Neural progenitor cell (in vitro differentiated cells): ENCODE data around the gene ZNF273. TPM values are rescaled to one million over a fixed set of nuclear protein-coding genes. Genes with fewer than 3 reads are reported as not detected.
A peak's percentile ranks its signal among the peaks of the same experiment; 100 is the strongest.
"Not testable (repeated sequence)": the region's sequence is repeated elsewhere in the genome, so short reads cannot be mapped to it uniquely, and the experiment has no call there.

ENCODE experiments used
- DNase-seq: peaks from one replicate; pipeline ENCODE4 v3.0.0-alpha.2; 2016; ENCODE audit warnings: low spot score
- H2AFZ ChIP-seq: fragments of 200-600 bp; sonication (generic); replicated peaks from 2 replicates; pipeline ENCODE4 v1.6.1; 2016; ENCODE audit warnings: antibody characterized with exemption
- H3F3A ChIP-seq: fragments of 200-600 bp; sonication (generic); 2 replicates; pipeline ENCODE4 v1.6.1; 2016; ENCODE audit warnings: antibody characterized with exemption, low read depth
- H3K27ac ChIP-seq: fragments of 200-600 bp; sonication (generic); 2 replicates; pipeline ENCODE4 v1.5.1; 2016; ENCODE audit warnings: mild to moderate bottlenecking
- H3K27me3 ChIP-seq: fragments of 200-600 bp; sonication (generic); 2 replicates; pipeline ENCODE4 v1.6.1; 2016; ENCODE audit warnings: mild to moderate bottlenecking, moderate library complexity
- H3K36me3 ChIP-seq: fragments of 200-600 bp; sonication (generic); 2 replicates; pipeline ENCODE4 v1.5.1; 2016
- H3K4me1 ChIP-seq: fragments of 200-600 bp; sonication (generic); 2 replicates; pipeline ENCODE4 v1.6.1; 2016; ENCODE audit warnings: mixed run types
- H3K4me2 ChIP-seq: fragments of 200-600 bp; sonication (generic); 2 replicates; pipeline ENCODE4 v1.6.1; 2016
- H3K4me3 ChIP-seq: fragments of 200-600 bp; sonication (generic); 2 replicates; pipeline ENCODE4 v1.5.1; 2016
- H3K79me2 ChIP-seq: fragments of 200-600 bp; sonication (generic); 2 replicates; pipeline ENCODE4 v1.6.1; 2016; ENCODE audit warnings: low read depth
- H3K9ac ChIP-seq: fragments of 200-600 bp; sonication (generic); 2 replicates; pipeline ENCODE4 v1.6.1; 2016
- H3K9me3 ChIP-seq: fragments of 200-600 bp; sonication (generic); 2 replicates; pipeline ENCODE4 v1.5.1; 2016; ENCODE audit warnings: low read depth
- H4K20me1 ChIP-seq: fragments of 200-600 bp; sonication (generic); 2 replicates; pipeline ENCODE4 v1.6.1; 2016; ENCODE audit warnings: low read depth
- H3K27ac Mint-ChIP-seq: 3 replicates; pipeline ENCODE4 v1.8.0; 2021; ENCODE audit warnings: mixed read lengths
- H3K27me3 Mint-ChIP-seq: 2 replicates; pipeline ENCODE4 v1.8.0; 2022; ENCODE audit warnings: low read depth, mild to moderate bottlenecking, inconsistent platforms, moderate library complexity, mixed read lengths; ENCODE audit not compliant: insufficient read depth
- H3K36me3 Mint-ChIP-seq: 3 replicates; pipeline ENCODE4 v1.8.0; 2021; ENCODE audit warnings: mixed read lengths
- H3K4me1 Mint-ChIP-seq: 3 replicates; pipeline ENCODE4 v1.8.0; 2021; ENCODE audit warnings: mixed read lengths
- H3K4me3 Mint-ChIP-seq: 3 replicates; pipeline ENCODE4 v1.8.0; 2021; ENCODE audit warnings: mild to moderate bottlenecking, moderate library complexity, mixed read lengths
- H3K9me3 Mint-ChIP-seq: 3 replicates; pipeline ENCODE4 v1.8.0; 2020; ENCODE audit warnings: mixed read lengths
- EZH2 ChIP-seq: fragments of 200-600 bp; sonication (generic); IDR thresholded peaks from 2 replicates; pipeline ENCODE4 v1.6.1; 2017; ENCODE audit warnings: antibody characterized with exemption, mild to moderate bottlenecking, moderate library complexity
- EZH2phosphoT487 ChIP-seq: fragments of 200-600 bp; sonication (generic); IDR thresholded peaks from 2 replicates; pipeline ENCODE4 v1.6.1; 2017; ENCODE audit warnings: antibody characterized with exemption
- total RNA-seq: library from RNA; depleted of rRNA; stranded (reverse); fragments of >200 nt; gene quantifications from 2 replicates; pipeline ENCODE4 v1.2.3, GENCODE V29; 2015; ENCODE audit warnings: low replicate concordance
- TF ChIP-seq, protein P1 (sequence below): fragments of 200-600 bp; sonication (generic); IDR thresholded peaks from 2 replicates; pipeline ENCODE4 v1.5.1; 2017; ENCODE audit warnings: antibody characterized with exemption, mild to moderate bottlenecking

The ZNF273 gene
- total RNA-seq, 1 donor from 2014 or later, result 36.5 TPM

DNA sequence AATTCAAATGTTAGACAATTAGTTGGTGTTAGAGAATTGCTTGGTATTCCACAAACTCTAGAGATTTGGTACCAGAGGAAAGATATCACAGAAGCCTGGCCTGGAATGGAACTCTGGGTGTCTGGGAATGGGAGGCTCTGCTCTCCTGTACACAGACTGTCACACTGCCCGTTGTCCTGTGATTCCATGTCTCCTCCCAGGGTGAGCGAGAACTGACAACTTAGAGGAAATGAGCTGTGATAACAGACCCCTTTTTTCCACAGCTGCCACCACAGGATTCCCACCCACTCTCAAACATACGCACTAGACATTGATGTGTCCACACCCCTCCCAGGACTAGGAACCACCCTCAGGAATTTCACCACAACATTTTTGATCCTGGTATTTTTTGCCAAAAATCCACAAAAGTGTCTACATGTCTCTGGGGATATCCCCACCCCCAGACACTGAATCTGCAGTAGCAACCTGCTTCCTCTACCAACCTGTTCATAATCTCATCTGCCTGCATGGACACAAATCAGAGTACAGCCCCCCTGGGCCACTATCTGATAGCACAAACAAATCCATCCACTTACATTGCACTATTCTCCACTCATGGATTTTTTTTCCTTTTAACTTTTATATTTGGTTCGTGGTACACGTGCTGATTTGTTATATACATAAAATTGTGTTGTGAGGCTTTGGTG is 4.7 kb downstream of the ZNF273 start:
- DNase-seq, result no peak
- Mint-ChIP-seq H3K36me3 (peaks cover 51% of the 10 kb centered on the region), H3K27ac (no peak overlapping the region), H3K4me3 (no peak overlapping the region), H3K27me3 (peaks cover 2% of the 10 kb centered on the region), H3K4me1 (peaks cover 3% of the 10 kb centered on the region), H3K9me3 (peaks cover 69% of the 10 kb centered on the region)
- TF ChIP-seq EZH2phosphoT487 (no peak), EZH2 (no peak)
- TF ChIP-seq, protein P1, sequence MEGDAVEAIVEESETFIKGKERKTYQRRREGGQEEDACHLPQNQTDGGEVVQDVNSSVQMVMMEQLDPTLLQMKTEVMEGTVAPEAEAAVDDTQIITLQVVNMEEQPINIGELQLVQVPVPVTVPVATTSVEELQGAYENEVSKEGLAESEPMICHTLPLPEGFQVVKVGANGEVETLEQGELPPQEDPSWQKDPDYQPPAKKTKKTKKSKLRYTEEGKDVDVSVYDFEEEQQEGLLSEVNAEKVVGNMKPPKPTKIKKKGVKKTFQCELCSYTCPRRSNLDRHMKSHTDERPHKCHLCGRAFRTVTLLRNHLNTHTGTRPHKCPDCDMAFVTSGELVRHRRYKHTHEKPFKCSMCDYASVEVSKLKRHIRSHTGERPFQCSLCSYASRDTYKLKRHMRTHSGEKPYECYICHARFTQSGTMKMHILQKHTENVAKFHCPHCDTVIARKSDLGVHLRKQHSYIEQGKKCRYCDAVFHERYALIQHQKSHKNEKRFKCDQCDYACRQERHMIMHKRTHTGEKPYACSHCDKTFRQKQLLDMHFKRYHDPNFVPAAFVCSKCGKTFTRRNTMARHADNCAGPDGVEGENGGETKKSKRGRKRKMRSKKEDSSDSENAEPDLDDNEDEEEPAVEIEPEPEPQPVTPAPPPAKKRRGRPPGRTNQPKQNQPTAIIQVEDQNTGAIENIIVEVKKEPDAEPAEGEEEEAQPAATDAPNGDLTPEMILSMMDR, result no peak
- Histone ChIP-seq H2AFZ (no peak overlapping the region), H3K4me3 (no peak overlapping the region), H3K27ac (no peak overlapping the region), H3K9ac (no peak overlapping the region), H3K4me2 (no peak overlapping the region), H3K36me3 (no peaks in the 10 kb centered on the region), H3K79me2 (peaks cover 95% of the 10 kb centered on the region), H3K9me3 (peaks cover 12% of the 10 kb centered on the region), H3K4me1 (peaks cover 16% of the 10 kb centered on the region), H3F3A (no peaks in the 10 kb centered on the region), H4K20me1 (no peaks in the 10 kb centered on the region), H3K27me3 (no peaks in the 10 kb centered on the region)

DNA sequence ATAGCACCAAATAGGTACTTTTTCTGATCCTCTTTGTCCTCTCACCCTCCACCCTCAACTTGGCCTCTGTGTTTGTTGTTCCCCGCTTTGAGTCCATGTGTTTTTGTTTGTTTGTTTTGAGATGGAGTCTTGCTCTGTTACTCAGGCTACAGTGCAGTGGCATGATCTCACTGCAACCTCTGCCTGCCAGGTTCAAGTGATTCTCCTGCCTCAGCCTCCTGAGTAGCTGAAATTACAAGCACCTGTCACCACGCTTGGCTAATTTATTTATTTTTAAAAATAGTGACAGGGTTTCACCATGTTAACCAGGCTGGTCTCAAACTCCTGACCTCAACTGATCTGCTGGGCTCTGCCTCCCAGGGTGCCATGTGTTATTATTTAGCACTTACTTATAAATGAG is 5.3 kb downstream of the ZNF273 start:
- peaks cover 54% of the 10 kb centered on the region for H3K36me3 Mint-ChIP-seq
- H3K4me1 ChIP-seq, result peaks cover 16% of the 10 kb centered on the region

DNA sequence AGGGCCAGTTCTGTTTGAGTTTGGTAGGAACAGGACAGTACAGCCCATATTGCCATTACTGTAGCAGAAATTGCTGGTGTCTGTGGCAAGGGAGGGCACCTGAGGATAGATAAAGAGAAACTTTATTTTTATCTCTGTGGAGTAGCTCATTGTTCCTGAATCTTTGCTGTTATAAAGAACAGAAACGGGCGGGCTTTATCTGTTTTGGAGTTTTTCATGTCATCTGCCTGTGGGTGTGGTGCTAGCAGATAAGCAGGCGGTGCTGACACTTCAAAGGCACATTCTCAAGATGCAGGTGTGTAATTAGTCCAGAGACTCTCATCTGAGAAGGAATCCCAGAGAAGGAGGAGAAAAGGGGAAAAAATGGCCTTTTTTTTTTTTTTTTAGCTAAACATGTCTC is 11.5 kb downstream of the ZNF273 start:
- peaks cover 63% of the 10 kb centered on the region for H3K36me3 Mint-ChIP-seq
- no peak for DNase-seq
- H3K4me1 ChIP-seq, result no peaks in the 10 kb centered on the region
- H3K79me2 ChIP-seq, result peaks cover 92% of the 10 kb centered on the region
- peaks cover 76% of the 10 kb centered on the region for H3K9me3 Mint-ChIP-seq
- peaks cover 12% of the 10 kb centered on the region for H3K9me3 ChIP-seq
- no peaks in the 10 kb centered on the region for H3K27me3 Mint-ChIP-seq
- H3F3A ChIP-seq, result no peaks in the 10 kb centered on the region
- H3K4me2 ChIP-seq, result no peak overlapping the region
- no peak overlapping the region for H2AFZ ChIP-seq
- TF ChIP-seq EZH2phosphoT487 (no peak), EZH2 (no peak)
- TF ChIP-seq, protein P1, result no peak
- no peak overlapping the region for H3K9ac ChIP-seq
- H4K20me1 ChIP-seq, result no peaks in the 10 kb centered on the region
- no peaks in the 10 kb centered on the region for H3K27me3 ChIP-seq
- no peak overlapping the region for H3K4me3 Mint-ChIP-seq
- no peak overlapping the region for H3K4me3 ChIP-seq
- H3K27ac ChIP-seq, result no peak overlapping the region
- H3K36me3 ChIP-seq, result peaks cover 22% of the 10 kb centered on the region
- no peaks in the 10 kb centered on the region for H3K4me1 Mint-ChIP-seq
- no peak overlapping the region for H3K27ac Mint-ChIP-seq

More for the DNA sequence above, 5.3 kb downstream of the ZNF273 start:
- H3K79me2 ChIP-seq, result peaks cover 99% of the 10 kb centered on the region
- H3K4me1 Mint-ChIP-seq, result peaks cover 3% of the 10 kb centered on the region
- H3K9ac ChIP-seq, result no peak overlapping the region
- no peak for DNase-seq
- no peak overlapping the region for H3K4me3 Mint-ChIP-seq
- peaks cover 12% of the 10 kb centered on the region for H3K9me3 ChIP-seq
- peaks cover 2% of the 10 kb centered on the region for H3K27me3 Mint-ChIP-seq
- H2AFZ ChIP-seq, result no peak overlapping the region
- no peaks in the 10 kb centered on the region for H3F3A ChIP-seq
- no peaks in the 10 kb centered on the region for H4K20me1 ChIP-seq
- no peak overlapping the region for H3K4me2 ChIP-seq
- no peak overlapping the region for H3K4me3 ChIP-seq
- H3K27ac ChIP-seq, result no peak overlapping the region
- H3K9me3 Mint-ChIP-seq, result peaks cover 73% of the 10 kb centered on the region
- no peak for TF ChIP-seq EZH2phosphoT487
- no peak for TF ChIP-seq EZH2
- TF ChIP-seq, protein P1, result no peak
- H3K36me3 ChIP-seq, result no peaks in the 10 kb centered on the region
- H3K27ac Mint-ChIP-seq, result no peak overlapping the region
- H3K27me3 ChIP-seq, result no peaks in the 10 kb centered on the region

DNA sequence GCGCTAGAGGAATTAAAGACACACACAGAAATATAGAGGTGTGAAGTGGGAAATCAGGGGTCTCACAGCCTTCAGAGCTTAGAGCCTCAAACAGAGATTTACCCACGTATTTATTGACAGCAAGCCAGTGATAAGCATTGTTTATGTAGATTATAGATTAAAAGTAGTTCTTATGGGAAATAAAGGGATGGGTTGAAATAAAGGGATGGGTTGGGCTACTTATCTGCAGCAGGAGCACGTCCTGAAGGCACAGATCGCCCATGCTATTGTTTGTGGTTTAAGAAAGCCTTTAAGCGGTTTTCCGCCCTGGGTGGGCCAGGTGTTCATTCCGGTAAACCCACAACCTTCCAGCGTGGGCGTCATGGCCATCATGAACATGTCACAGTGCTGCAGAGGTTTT is 12.2 kb downstream of the ZNF273 start:
- H3K4me1 ChIP-seq, H3K4me1 Mint-ChIP-seq, H3K27ac Mint-ChIP-seq, H3F3A ChIP-seq, H3K4me3 ChIP-seq, DNase-seq, H2AFZ ChIP-seq, H3K4me2 ChIP-seq, H3K9me3 ChIP-seq, H3K4me3 Mint-ChIP-seq, H4K20me1 ChIP-seq, H3K9ac ChIP-seq, H3K27me3 ChIP-seq, H3K27ac ChIP-seq, H3K27me3 Mint-ChIP-seq: not testable (repeated sequence)
- peaks cover 65% of the 10 kb centered on the region for H3K36me3 Mint-ChIP-seq
- H3K79me2 ChIP-seq, result peaks cover 84% of the 10 kb centered on the region
- H3K36me3 ChIP-seq, result peaks cover 24% of the 10 kb centered on the region
- peaks cover 76% of the 10 kb centered on the region for H3K9me3 Mint-ChIP-seq

DNA sequence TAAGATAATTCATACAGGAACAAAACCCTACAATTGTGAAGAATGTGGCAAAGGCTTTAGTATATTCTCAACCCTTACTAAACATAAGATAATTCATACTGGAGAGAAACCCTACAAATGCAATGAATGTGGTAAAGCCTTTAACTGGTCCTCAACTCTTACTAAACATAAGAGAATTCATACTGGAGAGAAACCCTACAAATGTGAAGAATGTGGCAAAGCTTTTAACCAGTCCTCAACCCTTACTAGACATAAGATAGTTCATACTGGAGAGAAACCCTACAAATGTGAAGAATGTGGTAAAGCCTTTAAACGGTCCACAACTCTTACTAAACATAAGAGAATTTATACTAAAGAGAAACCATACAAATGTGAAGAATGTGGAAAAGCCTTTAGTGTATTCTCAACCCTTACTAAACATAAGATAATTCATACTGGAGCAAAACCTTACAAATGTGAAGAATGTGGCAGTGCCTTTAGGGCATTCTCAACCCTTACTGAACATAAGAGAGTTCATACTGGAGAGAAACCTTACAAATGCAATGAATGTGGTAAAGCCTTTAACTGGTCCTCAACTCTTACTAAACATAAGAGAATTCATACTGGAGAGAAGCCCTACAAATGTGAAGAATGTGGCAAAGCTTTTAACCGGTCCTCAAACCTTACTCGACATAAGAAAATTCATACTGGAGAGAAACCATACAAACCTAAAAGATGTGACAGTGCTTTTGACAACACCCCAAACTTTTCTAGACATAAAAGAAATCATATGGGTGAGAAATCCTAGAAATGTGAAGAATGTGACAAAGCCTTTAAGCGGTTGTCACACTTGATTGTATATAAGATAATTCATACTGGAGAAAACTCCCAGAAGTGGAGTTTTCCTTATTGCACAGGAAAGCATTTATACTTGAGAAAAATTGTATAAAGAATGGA is 25.4 kb downstream of the ZNF273 start:
- H3K4me1 ChIP-seq, DNase-seq, H3F3A ChIP-seq, H3K27ac ChIP-seq, H3K4me2 ChIP-seq, H3K4me1 Mint-ChIP-seq, H4K20me1 ChIP-seq, H3K27me3 Mint-ChIP-seq, H3K27ac Mint-ChIP-seq, H3K79me2 ChIP-seq, H2AFZ ChIP-seq, H3K4me3 Mint-ChIP-seq, H3K27me3 ChIP-seq, H3K9ac ChIP-seq: not testable (repeated sequence)
- peaks cover 55% of the 10 kb centered on the region for H3K36me3 ChIP-seq
- Mint-ChIP-seq H3K9me3 (peaks cover 61% of the 10 kb centered on the region), H3K36me3 (peaks cover 55% of the 10 kb centered on the region)
- peaks cover 21% of the 10 kb centered on the region for H3K9me3 ChIP-seq
- peak overlapping the region; percentile 5 for H3K4me3 ChIP-seq
